H1 (cell line): ENCODE data around the gene EVA1C. TPM values are rescaled to one million over a fixed set of nuclear protein-coding genes. Genes with fewer than 3 reads are reported as not detected.

Source experiments
- CTCF ChIA-PET: fragments of 300-600 bp; sonication (Branson Sonifier 250); formaldehyde crosslinking; loops from one replicate; lab custom pipeline; 2021; ENCODE audit not compliant: partially characterized antibody; lab: Charles Lee
- POLR2A ChIA-PET: fragments of 300-600 bp; sonication (Branson Sonifier 250); formaldehyde crosslinking; loops from one replicate; lab custom pipeline; 2021; ENCODE audit warnings: inconsistent platforms; ENCODE audit not compliant: partially characterized antibody; lab: Charles Lee
- DNase-seq, 2 experiments: peaks; one replicate each; pipeline versions ENCODE4 v3.0.0 to v3.0.0-alpha.2; 2010 to 2022; ENCODE audit warnings: low spot score in 2 of 2, low read depth in 1 of 2, mixed read lengths in 1 of 2
- FAIRE-seq: peaks from 2 replicates; lab custom pipeline; 2011; peaks lifted over from hg19 to GRCh38; lab: Jason Lieb, UNC
- H2AFZ ChIP-seq: 2 replicates; pipeline ENCODE4 v1.8.1; 2012; ENCODE audit warnings: low read length, inconsistent platforms
- H2AK5ac ChIP-seq: 2 replicates; pipeline ENCODE4 v1.6.1; 2013; ENCODE audit warnings: low read depth, low read length
- H2BK120ac ChIP-seq: replicated peaks from 2 replicates; pipeline ENCODE3; 2013; ENCODE audit warnings: low read depth, low read length, inconsistent platforms
- H2BK12ac ChIP-seq: 2 replicates; pipeline ENCODE4 v1.6.1; 2013; ENCODE audit warnings: low read depth, low read length
- H2BK15ac ChIP-seq: 2 replicates; pipeline ENCODE4 v1.6.1; 2013; ENCODE audit warnings: low read length
- H2BK20ac ChIP-seq: 2 replicates; pipeline ENCODE4 v1.6.1; 2013; ENCODE audit warnings: low read length
- H2BK5ac ChIP-seq: 2 replicates; pipeline ENCODE4 v1.6.1; 2013; ENCODE audit warnings: low read depth, low read length
- H3K14ac ChIP-seq: 2 replicates; pipeline ENCODE4 v1.6.1; 2013; ENCODE audit warnings: inconsistent platforms; ENCODE audit not compliant: insufficient read length
- H3K18ac ChIP-seq: 2 replicates; pipeline ENCODE4 v1.6.1; 2013; ENCODE audit warnings: low read length; ENCODE audit errors: extremely low read depth
- H3K23ac ChIP-seq: 2 replicates; pipeline ENCODE4 v1.6.1; 2013; ENCODE audit warnings: inconsistent platforms; ENCODE audit not compliant: insufficient read length
- H3K23me2 ChIP-seq: 2 replicates; pipeline ENCODE4 v1.6.1; 2013; ENCODE audit warnings: low read depth, low read length
- H3K27ac ChIP-seq: 2 replicates; pipeline ENCODE4 v1.6.1; 2011; ENCODE audit warnings: low read depth, low read length, inconsistent platforms
- H3K27me3 ChIP-seq, 4 experiments: replicated peaks in 1 of 4; 1 replicate in 1 of 4; 2 replicates in 3 of 4; pipeline versions ENCODE4 v1.6.1 to v1.8.1; 2011 to 2013; ENCODE audit warnings: low read length in 3 of 4, mild to moderate bottlenecking in 3 of 4, inconsistent platforms in 2 of 4, mixed read lengths in 2 of 4, moderate library complexity in 1 of 4; ENCODE audit not compliant: control insufficient read depth in 3 of 4, insufficient read depth in 3 of 4; ENCODE audit errors: extremely low read depth in 1 of 4
- H3K36me3 ChIP-seq, 4 experiments: 2 replicates each; pipeline versions ENCODE4 v1.6.1 to v1.8.1; 2011 to 2013; ENCODE audit warnings: mild to moderate bottlenecking in 4 of 4, low read length in 3 of 4, moderate library complexity in 2 of 4, control low read depth in 1 of 4, inconsistent platforms in 1 of 4; ENCODE audit not compliant: insufficient read depth in 4 of 4, control insufficient read depth in 2 of 4
- H3K4ac ChIP-seq: replicated peaks from 2 replicates; pipeline ENCODE3; 2013; ENCODE audit warnings: low read length, low read depth, mixed read lengths, inconsistent platforms; ENCODE audit not compliant: insufficient read length
- H3K4me1 ChIP-seq, 4 experiments: replicated peaks in 1 of 4; 1 replicate in 1 of 4; 2 replicates in 3 of 4; pipeline versions ENCODE4 v1.6.1 to v1.8.1; 2011 to 2013; ENCODE audit warnings: low read length in 3 of 4, inconsistent platforms in 2 of 4, mixed read lengths in 1 of 4; ENCODE audit not compliant: insufficient read depth in 4 of 4, control insufficient read depth in 3 of 4
- H3K4me2 ChIP-seq, 2 experiments: 2 replicates each; pipeline versions ENCODE4 v1.6.1 to v1.8.1; 2011 to 2013; ENCODE audit warnings: low read depth in 2 of 2, low read length in 2 of 2, control low read depth in 1 of 2, inconsistent platforms in 1 of 2, mild to moderate bottlenecking in 1 of 2; ENCODE audit not compliant: insufficient read depth in 1 of 2
- H3K4me3 ChIP-seq, 4 experiments: fragments of 200-600, 300-600 bp in 1 of 4; sonication (generic), shearing (Covaris generic), sonication (Bioruptor Twin) in 1 of 4; 2 replicates each; pipeline versions ENCODE4 v1.5.1 to v1.8.1; 2011 to 2016; ENCODE audit warnings: low read length in 4 of 4, low read depth in 3 of 4, control low read depth in 2 of 4, inconsistent platforms in 2 of 4, mild to moderate bottlenecking in 2 of 4, mixed read lengths in 1 of 4, moderate library complexity in 1 of 4; ENCODE audit not compliant: insufficient read depth in 2 of 4; ENCODE audit errors: extremely low read depth in 1 of 4
- H3K56ac ChIP-seq: replicated peaks from 2 replicates; pipeline ENCODE3; 2013; ENCODE audit warnings: low read depth, mild to moderate bottlenecking, mixed read lengths, low read length, inconsistent platforms; ENCODE audit not compliant: insufficient read length
- H3K79me1 ChIP-seq: 2 replicates; pipeline ENCODE4 v1.6.1; 2013; ENCODE audit warnings: low read depth, low read length, control low read depth
- H3K79me2 ChIP-seq, 2 experiments: 2 replicates each; pipeline versions ENCODE4 v1.6.1 to v1.8.1; 2012 to 2013; ENCODE audit warnings: low read length in 2 of 2, mild to moderate bottlenecking in 2 of 2, inconsistent platforms in 1 of 2; ENCODE audit not compliant: insufficient read depth in 2 of 2, control insufficient read depth in 1 of 2
- H3K9ac ChIP-seq, 4 experiments: replicated peaks in 1 of 4; 1 replicate in 1 of 4; 2 replicates in 3 of 4; pipeline versions ENCODE4 v1.6.1 to v1.8.1; 2011 to 2013; ENCODE audit warnings: low read depth in 3 of 4, low read length in 3 of 4, control low read depth in 2 of 4, mild to moderate bottlenecking in 2 of 4, moderate library complexity in 2 of 4, inconsistent platforms in 1 of 4; ENCODE audit errors: extremely low read depth in 1 of 4
- H3K9me3 ChIP-seq, 2 experiments: 2 replicates each; pipeline versions ENCODE4 v1.6.1 to v1.8.1; 2012 to 2013; ENCODE audit warnings: mild to moderate bottlenecking in 2 of 2, moderate library complexity in 2 of 2, control low read depth in 1 of 2, inconsistent platforms in 1 of 2, low read depth in 1 of 2, low read length in 1 of 2, mixed read lengths in 1 of 2; ENCODE audit not compliant: insufficient read depth in 2 of 2
- H4K20me1 ChIP-seq, 2 experiments: replicated peaks in 1 of 2; 2 replicates each; pipeline versions ENCODE3 to v1.8.1; 2011 to 2013; ENCODE audit warnings: inconsistent platforms in 2 of 2, low read length in 2 of 2, mild to moderate bottlenecking in 1 of 2; ENCODE audit not compliant: insufficient read depth in 2 of 2, control insufficient read depth in 1 of 2
- H4K5ac ChIP-seq: 2 replicates; pipeline ENCODE4 v1.6.1; 2013; ENCODE audit warnings: low read length, low read depth, mixed read lengths, inconsistent platforms; ENCODE audit not compliant: insufficient read length
- H4K8ac ChIP-seq: 2 replicates; pipeline ENCODE4 v1.8.0; 2013; ENCODE audit warnings: mild to moderate bottlenecking, moderate library complexity, low read length, inconsistent platforms; ENCODE audit not compliant: insufficient read depth; ENCODE audit errors: extremely low read depth
- H4K91ac ChIP-seq: replicated peaks from 2 replicates; pipeline ENCODE3; 2013; ENCODE audit warnings: low read length, mixed read lengths, inconsistent platforms; ENCODE audit not compliant: insufficient read length
- ASH2L ChIP-seq: fragments of 200-600, 300-600 bp; sonication (generic); IDR thresholded peaks from one replicate; pipeline ENCODE4 v1.7.1; 2017; ENCODE audit warnings: low read length
- CBX8 ChIP-seq: fragments of 300-800, 300-1000 bp; sonication (generic); IDR thresholded peaks from 2 replicates; pipeline ENCODE4 v1.7.1; 2016; ENCODE audit warnings: low read depth, low read length, borderline replicate concordance
- FOSL1 ChIP-seq: IDR thresholded peaks from 2 replicates; pipeline ENCODE4 v1.6.1; 2011; ENCODE audit warnings: mild to moderate bottlenecking, low read depth, low read length, moderate library complexity; ENCODE audit not compliant: insufficient read depth
- KDM5A ChIP-seq: fragments of 200-600 bp; IDR thresholded peaks from 2 replicates; pipeline ENCODE4 v1.7.1; 2012; ENCODE audit warnings: mild to moderate bottlenecking, low read length, inconsistent platforms, mixed read lengths
- NRF1 ChIP-seq: IDR thresholded peaks from 2 replicates; pipeline ENCODE4 v1.6.1; 2011; ENCODE audit warnings: mild to moderate bottlenecking, low read depth, low read length, improper control_type of control experiment
- PHF8 ChIP-seq: fragments of 200-600 bp; sonication (generic); conservative IDR thresholded peaks from 2 replicates; pipeline ENCODE4 v1.7.1; 2012; ENCODE audit warnings: low read depth, mild to moderate bottlenecking, inconsistent platforms, low read length, moderate library complexity
- RXRA ChIP-seq: IDR thresholded peaks from 2 replicates; pipeline ENCODE4 v1.6.1; 2011; ENCODE audit warnings: low read depth, mild to moderate bottlenecking, low read length, moderate library complexity; ENCODE audit not compliant: insufficient read depth
- SP4 ChIP-seq: IDR thresholded peaks from 2 replicates; pipeline ENCODE4 v1.6.1; 2012; ENCODE audit warnings: low read length, inconsistent platforms
- SUZ12 ChIP-seq: fragments of 200-600 bp; sonication (generic); IDR thresholded peaks from 2 replicates; pipeline ENCODE4 v1.6.1; 2012; ENCODE audit warnings: mild to moderate bottlenecking, inconsistent platforms, low read length, moderate library complexity, mixed read lengths
- TAF7 ChIP-seq: optimal IDR thresholded peaks from 2 replicates; pipeline ENCODE3; 2011; ENCODE audit warnings: low read depth, mild to moderate bottlenecking, inconsistent platforms, low read length, moderate library complexity, borderline replicate concordance
- TEAD4 ChIP-seq: IDR thresholded peaks from 2 replicates; pipeline ENCODE4 v1.6.1; 2012; ENCODE audit warnings: low read depth, low read length, inconsistent platforms, mixed read lengths
- WGBS, 2 experiments: shearing (Covaris generic) in 1 of 2; methylation state at CpG; one replicate each; pipeline versions ENCODE4 v1.1.6 to v1.1.7; 2013 to 2015; ENCODE audit warnings: low lambda C conversion rate in 2 of 2, mixed read lengths in 2 of 2, inconsistent platforms in 1 of 2, low coverage in 1 of 2, missing lambda C conversion rate in 1 of 2; ENCODE audit not compliant: insufficient replicate concordance in 2 of 2, insufficient coverage in 1 of 2, insufficient read length in 1 of 2; ENCODE audit errors: extremely low coverage in 1 of 2, missing lambda C conversion rate in 1 of 2; 5-methylcytosine and 5-hydroxymethylcytosine counted together
- polyA plus RNA-seq, 7 experiments: library from polyadenylated mRNA; depleted of rRNA in 3 of 7; stranded (reverse) in 5 of 7; unstranded in 2 of 7; fragments of >200 nt in 5 of 7; fragments of 200-250 nt in 2 of 7; gene quantifications; 1 replicate in 5 of 7; 2 replicates in 1 of 7; 4 replicates in 1 of 7; pipeline versions ENCODE4 v1.2.1 to v1.2.3, GENCODE V29; 2011 to 2013; ENCODE audit warnings: missing spikeins in 2 of 7, mixed read lengths in 2 of 7
- total RNA-seq: library from RNA; stranded (reverse); fragmentation: NEBNext Ultra II Directional; extraction: Animal tissue kit (Norgen Biotek cat#: 25700); gene quantifications from 2 replicates; pipeline ENCODE4 v1.2.1, GENCODE V29; 2021
- TF ChIP-seq, protein P1 (sequence below): IDR thresholded peaks from 2 replicates; pipeline ENCODE4 v1.6.1; 2011; ENCODE audit warnings: low read length, improper control_type of control experiment

EVA1C gene
- total and polyA plus RNA-seq, 2 of the 8 experiments (the other 6 are each of a cell fraction or from before 2014, with no cell fraction given) = 2.6 to 3.6 TPM

GRCh38 chr21:32364387-32364786 is 48.1 kb upstream of the EVA1C start:
- no peak for FAIRE-seq
- no peak overlapping the region for H3K9ac ChIP-seq
- no peak for TF ChIP-seq NRF1
- TF ChIP-seq SUZ12 = no peak
- no peak for TF ChIP-seq RXRA
- TF ChIP-seq FOSL1 = no peak
- TF ChIP-seq TEAD4 = no peak
- TF ChIP-seq PHF8 = no peak
- TF ChIP-seq SP4 = no peak
- TF ChIP-seq TAF7 = no peak
- TF ChIP-seq, protein P1, sequence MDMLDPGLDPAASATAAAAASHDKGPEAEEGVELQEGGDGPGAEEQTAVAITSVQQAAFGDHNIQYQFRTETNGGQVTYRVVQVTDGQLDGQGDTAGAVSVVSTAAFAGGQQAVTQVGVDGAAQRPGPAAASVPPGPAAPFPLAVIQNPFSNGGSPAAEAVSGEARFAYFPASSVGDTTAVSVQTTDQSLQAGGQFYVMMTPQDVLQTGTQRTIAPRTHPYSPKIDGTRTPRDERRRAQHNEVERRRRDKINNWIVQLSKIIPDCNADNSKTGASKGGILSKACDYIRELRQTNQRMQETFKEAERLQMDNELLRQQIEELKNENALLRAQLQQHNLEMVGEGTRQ = no peak
- no peak for TF ChIP-seq CBX8
- no peak for TF ChIP-seq ASH2L
- TF ChIP-seq KDM5A = no peak

More at GRCh38 chr21:32364387-32364786, 48.1 kb upstream of the EVA1C start:
- ChIA-PET CTCF (interaction anchor here (0.6 to 1.9 kb wide), 9 partner anchors 19 to 400 kb away, joined by 3 to 7 read pairs (median 3); no protein-coding TSS in a partner anchor), POLR2A (interaction anchor here (0.9 to 1.4 kb wide), 2 partner anchors 8 to 196 kb away, joined by 4 to 6 read pairs; no protein-coding TSS in a partner anchor)
- Histone ChIP-seq H3K27ac (no peak overlapping the region), H2BK12ac (no peak overlapping the region), H2AFZ (no peak overlapping the region), H2AK5ac (no peak overlapping the region), H3K27me3 (no peaks in the 10 kb centered on the region), H3K36me3 (peaks cover 26 to 76% (median 70%) of the 10 kb centered on the region in 4 experiments), H4K8ac (no peak overlapping the region), H3K4ac (no peak overlapping the region), H3K4me3 (no peak overlapping the region), H3K23ac (no peak overlapping the region), H2BK20ac (no peak overlapping the region), H2BK5ac (no peak overlapping the region), H3K56ac (no peak overlapping the region), H3K4me2 (no peak overlapping the region), H3K14ac (no peak overlapping the region), H2BK15ac (no peak overlapping the region), H3K18ac (no peak overlapping the region), H4K5ac (no peak overlapping the region), H3K79me2 (no peaks in the 10 kb centered on the region), H3K23me2 (no peaks in the 10 kb centered on the region), H4K20me1 (peaks cover 2 to 8% of the 10 kb centered on the region in 2 experiments), H3K9me3 (no peaks in the 10 kb centered on the region), H2BK120ac (no peak overlapping the region), H4K91ac (no peak overlapping the region), H3K4me1 (no peaks in the 10 kb centered on the region), H3K79me1 (no peaks in the 10 kb centered on the region)
- DNase-seq = no peak
- 94% methylated on average over 7 of the region's 7 CpGs; no CpG with 5 or more reads in 1 of the 2 experiments for whole genome bisulfite sequencing, 2 experiments
